SH-SY5Y (cell line): ENCODE data around the gene ACSS3.

Experiments used
- GATA2 ChIP-seq: IDR thresholded peaks from 2 replicates; pipeline ENCODE4 v1.6.1; 2011; ENCODE audit warnings: mild to moderate bottlenecking, low read depth, low read length
- GATA3 ChIP-seq: IDR thresholded peaks from 2 replicates; pipeline ENCODE4 v1.6.1; 2011; ENCODE audit warnings: low read depth, mild to moderate bottlenecking, low read length, moderate library complexity

DNA sequence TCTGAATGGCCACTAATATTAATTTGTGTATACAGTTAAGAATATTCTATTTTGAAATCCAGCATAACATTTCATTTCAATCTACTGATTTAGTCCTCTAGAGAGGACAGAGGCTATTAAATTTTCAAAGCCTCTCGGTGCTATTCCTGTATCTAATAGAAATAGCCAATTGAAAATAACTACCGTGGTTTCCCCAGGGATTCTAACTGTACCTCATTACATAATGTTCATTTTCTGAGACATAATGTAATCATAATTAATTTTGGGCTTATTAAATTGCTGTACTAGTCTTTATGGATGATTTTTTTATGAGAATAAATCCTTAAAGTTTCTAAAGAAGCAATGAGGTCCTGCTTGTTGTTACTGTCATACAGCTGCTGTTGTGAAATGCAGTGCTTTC, 38.6 kb upstream of the ACSS3 start:
- no peak for TF ChIP-seq GATA2
- no peak for TF ChIP-seq GATA3
